Occipital lobe (tissue), 2 donors: ENCODE results near the gene KRT31. TPM values are rescaled to one million over a fixed set of nuclear protein-coding genes. Genes with fewer than 3 reads are reported as not detected.

ENCODE experiments used
- DNase-seq: peaks from one replicate; lab custom pipeline; 2025; lab: John Stamatoyannopoulos, UW
- total RNA-seq: library from RNA; depleted of rRNA; stranded (reverse); fragments of >200 nt; gene quantifications from one replicate; pipeline ENCODE4 v1.2.3, GENCODE V29; 2014

KRT31 gene
- total RNA-seq, 1 donor from 2014 or later: 0.47 TPM

- no peak for DNase-seq
Observed at GRCh38 chr17:41345992-41346391, 51.4 kb downstream of the KRT31 start.

Other genes with a start within 250 kb of the KRT31 start
- gene KRTAP4-5, start 247.8 kb downstream of the KRT31 start, total RNA-seq: not detected
- not detected for gene KRTAP4-4, start 236.9 kb downstream of the KRT31 start, total RNA-seq
- gene KRTAP4-3, start 229.4 kb downstream of the KRT31 start, total RNA-seq: not detected
- gene KRTAP4-2, start 219.4 kb downstream of the KRT31 start, total RNA-seq: not detected
- gene KRTAP4-1, start 212.7 kb downstream of the KRT31 start, total RNA-seq: not detected
- not detected for gene KRTAP9-1, start 207.7 kb downstream of the KRT31 start, total RNA-seq
- not detected for gene KRTAP9-2, start 171.0 kb downstream of the KRT31 start, total RNA-seq
- not detected for gene KRTAP9-3, start 165.2 kb downstream of the KRT31 start, total RNA-seq
- gene KRTAP9-8, start 159.6 kb downstream of the KRT31 start, total RNA-seq: not detected
- not detected for gene KRTAP9-4, start 147.9 kb downstream of the KRT31 start, total RNA-seq
- gene KRTAP9-9, start 142.2 kb downstream of the KRT31 start, total RNA-seq: not detected
- not detected for gene KRTAP9-6, start 132.2 kb downstream of the KRT31 start, total RNA-seq
- not detected for gene KRTAP9-7, start 121.9 kb downstream of the KRT31 start, total RNA-seq
- not detected for gene KRTAP29-1, start 94.8 kb downstream of the KRT31 start, total RNA-seq
- gene KRTAP16-1, start 88.3 kb downstream of the KRT31 start, total RNA-seq: not detected
- not detected for gene KRTAP17-1, start 81.9 kb downstream of the KRT31 start, total RNA-seq
- not detected for gene KRT33A, start 46.8 kb downstream of the KRT31 start, total RNA-seq
- not detected for gene KRT33B, start 27.8 kb downstream of the KRT31 start, total RNA-seq
- 0.31 TPM for gene KRT34, start 15.3 kb downstream of the KRT31 start, total RNA-seq
- gene KRT37, start 27.0 kb upstream of the KRT31 start, total RNA-seq: not detected
- gene KRT38, start 43.4 kb upstream of the KRT31 start, total RNA-seq: not detected
- not detected for gene KRT32, start 69.8 kb upstream of the KRT31 start, total RNA-seq
- not detected for gene KRT35, start 83.5 kb upstream of the KRT31 start, total RNA-seq
- gene KRT36, start 92.3 kb upstream of the KRT31 start, total RNA-seq: not detected
- gene KRT13, start 108.0 kb upstream of the KRT31 start, total RNA-seq: 0.78 TPM
- 0.16 TPM for gene KRT15, start 121.3 kb upstream of the KRT31 start, total RNA-seq
- gene KRT19, start 130.7 kb upstream of the KRT31 start, total RNA-seq: 11.4 TPM
- not detected for gene KRT9, start 174.5 kb upstream of the KRT31 start, total RNA-seq
- 0.31 TPM for gene KRT14, start 189.3 kb upstream of the KRT31 start, total RNA-seq
- gene KRT16, start 215.2 kb upstream of the KRT31 start, total RNA-seq: not detected
- 0.31 TPM for gene KRT17, start 227.0 kb upstream of the KRT31 start, total RNA-seq